A673 (cell line): ENCODE results near the gene GDPD3. TPM values are rescaled to one million over a fixed set of nuclear protein-coding genes. Genes with fewer than 3 reads are reported as not detected.

Source experiments
- BruUV-seq: library from RNA; stranded (reverse); fragments of 400-500 nt; replicated peaks from 2 replicates; lab custom pipeline; 2021; lab: Mats Ljungman, UMichigan
- CTCF ChIA-PET: fragments of 300-600 bp; sonication (Branson Sonifier 250); formaldehyde crosslinking; loops from one replicate; lab custom pipeline; 2022; ENCODE audit warnings: antibody characterized with exemption; lab: Charles Lee
- POLR2A ChIA-PET: fragments of 300-600 bp; sonication (Branson Sonifier 250); formaldehyde crosslinking; loops from one replicate; lab custom pipeline; 2022; ENCODE audit warnings: antibody characterized with exemption; ENCODE audit not compliant: low non-redundant PET; lab: Charles Lee
- DNase-seq: peaks from one replicate; pipeline ENCODE4 v3.0.0-alpha.2; 2015; ENCODE audit warnings: low spot score
- H3K27ac ChIP-seq: fragments of 200-600 bp; sonication (generic); 2 replicates; pipeline ENCODE4 v1.5.1; 2016; ENCODE audit warnings: mixed run types, low read depth, mild to moderate bottlenecking, mixed read lengths, antibody characterized with exemption, low read length; ENCODE audit not compliant: poor library complexity, severe bottlenecking
- H3K27me3 ChIP-seq: fragments of 200-600 bp; sonication (generic); replicated peaks from 2 replicates; pipeline ENCODE4 v1.6.1; 2017; ENCODE audit warnings: mixed run types, low read depth, mild to moderate bottlenecking, mixed read lengths, antibody characterized with exemption, low read length; ENCODE audit not compliant: insufficient read depth, poor library complexity
- H3K36me3 ChIP-seq: fragments of 200-600 bp; sonication (generic); 2 replicates; pipeline ENCODE4 v1.6.1; 2016; ENCODE audit warnings: mixed run types, mild to moderate bottlenecking, mixed read lengths, antibody characterized with exemption, low read length; ENCODE audit not compliant: insufficient read depth, poor library complexity, severe bottlenecking
- H3K4me1 ChIP-seq: fragments of 200-600 bp; sonication (generic); 2 replicates; pipeline ENCODE4 v1.6.1; 2017; ENCODE audit warnings: mixed run types, mild to moderate bottlenecking, mixed read lengths, antibody characterized with exemption, low read length; ENCODE audit not compliant: insufficient read depth, poor library complexity, severe bottlenecking
- H3K4me3 ChIP-seq: fragments of 200-600 bp; sonication (generic); 2 replicates; pipeline ENCODE4 v1.5.1; 2016; ENCODE audit warnings: low read depth, mixed run types, mild to moderate bottlenecking, mixed read lengths, low read length; ENCODE audit not compliant: poor library complexity, severe bottlenecking
- H3K9me3 ChIP-seq: fragments of 200-600 bp; sonication (generic); 2 replicates; pipeline ENCODE4 v1.6.1; 2016; ENCODE audit warnings: mixed run types, low read depth, mild to moderate bottlenecking, mixed read lengths, antibody characterized with exemption, low read length; ENCODE audit not compliant: poor library complexity, severe bottlenecking
- EZH2 ChIP-seq: fragments of 200-600 bp; sonication (generic); IDR thresholded peaks from 2 replicates; pipeline ENCODE4 v1.6.1; 2017; ENCODE audit warnings: borderline replicate concordance, low read depth, mild to moderate bottlenecking, mixed read lengths, antibody characterized with exemption, low read length; ENCODE audit not compliant: poor library complexity, severe bottlenecking
- intact Hi-C: fragments of 100-400 bp; cut with micrococcal nuclease; formaldehyde crosslinking; loops from one replicate; pipeline ENCODE4 v1.10.0; 2022; ENCODE audit not compliant: unreplicated experiment
- total RNA-seq: library from RNA; stranded (reverse); gene quantifications from 2 replicates; pipeline ENCODE4 v1.2.3, GENCODE V29; 2021
- TF ChIP-seq, protein P1 (sequence below): fragments of 300-800, 200-600 bp; sonication (generic); conservative IDR thresholded peaks from 2 replicates; pipeline ENCODE4 v1.5.1; 2017; ENCODE audit warnings: low read depth, mild to moderate bottlenecking, antibody characterized with exemption, low read length, moderate library complexity, mixed read lengths

Gene GDPD3
- total RNA-seq, 1 experiment from 2014 or later, result 2.5 TPM

DNA sequence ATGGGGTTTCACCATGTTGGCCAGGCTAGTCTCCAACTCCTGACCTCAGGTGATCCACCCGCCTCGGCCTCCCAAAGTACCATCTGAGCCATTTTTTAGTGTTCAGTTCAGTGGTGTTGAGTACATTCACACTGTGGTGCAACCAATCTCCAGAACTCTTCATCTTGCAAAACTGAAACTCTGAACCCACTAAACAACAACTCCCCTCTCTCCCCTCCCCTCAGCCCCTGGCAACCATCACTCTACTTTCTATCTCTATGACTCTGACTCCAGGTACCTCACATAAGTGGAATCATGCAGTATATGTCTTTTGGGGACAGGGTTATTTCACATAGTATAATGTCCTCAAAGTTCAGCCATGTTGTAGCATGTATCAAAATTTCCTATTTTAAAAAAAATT lies 28.4 kb upstream of the GDPD3 start:
- BruUV-seq, result no TSS peak
- no peak overlapping the region for H3K27ac ChIP-seq
- intact Hi-C loops, result no loop called here
- no peak for DNase-seq
- CTCF ChIA-PET, result no interaction called here
- TF ChIP-seq EZH2, result no peak
- TF ChIP-seq, protein P1, sequence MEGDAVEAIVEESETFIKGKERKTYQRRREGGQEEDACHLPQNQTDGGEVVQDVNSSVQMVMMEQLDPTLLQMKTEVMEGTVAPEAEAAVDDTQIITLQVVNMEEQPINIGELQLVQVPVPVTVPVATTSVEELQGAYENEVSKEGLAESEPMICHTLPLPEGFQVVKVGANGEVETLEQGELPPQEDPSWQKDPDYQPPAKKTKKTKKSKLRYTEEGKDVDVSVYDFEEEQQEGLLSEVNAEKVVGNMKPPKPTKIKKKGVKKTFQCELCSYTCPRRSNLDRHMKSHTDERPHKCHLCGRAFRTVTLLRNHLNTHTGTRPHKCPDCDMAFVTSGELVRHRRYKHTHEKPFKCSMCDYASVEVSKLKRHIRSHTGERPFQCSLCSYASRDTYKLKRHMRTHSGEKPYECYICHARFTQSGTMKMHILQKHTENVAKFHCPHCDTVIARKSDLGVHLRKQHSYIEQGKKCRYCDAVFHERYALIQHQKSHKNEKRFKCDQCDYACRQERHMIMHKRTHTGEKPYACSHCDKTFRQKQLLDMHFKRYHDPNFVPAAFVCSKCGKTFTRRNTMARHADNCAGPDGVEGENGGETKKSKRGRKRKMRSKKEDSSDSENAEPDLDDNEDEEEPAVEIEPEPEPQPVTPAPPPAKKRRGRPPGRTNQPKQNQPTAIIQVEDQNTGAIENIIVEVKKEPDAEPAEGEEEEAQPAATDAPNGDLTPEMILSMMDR, result no peak
- no peak overlapping the region for H3K4me3 ChIP-seq
- H3K36me3 ChIP-seq, result no peaks in the 10 kb centered on the region
- H3K27me3 ChIP-seq, result no peaks in the 10 kb centered on the region
- H3K9me3 ChIP-seq, result no peaks in the 10 kb centered on the region
- POLR2A ChIA-PET, result no interaction called here
- no peaks in the 10 kb centered on the region for H3K4me1 ChIP-seq

DNA sequence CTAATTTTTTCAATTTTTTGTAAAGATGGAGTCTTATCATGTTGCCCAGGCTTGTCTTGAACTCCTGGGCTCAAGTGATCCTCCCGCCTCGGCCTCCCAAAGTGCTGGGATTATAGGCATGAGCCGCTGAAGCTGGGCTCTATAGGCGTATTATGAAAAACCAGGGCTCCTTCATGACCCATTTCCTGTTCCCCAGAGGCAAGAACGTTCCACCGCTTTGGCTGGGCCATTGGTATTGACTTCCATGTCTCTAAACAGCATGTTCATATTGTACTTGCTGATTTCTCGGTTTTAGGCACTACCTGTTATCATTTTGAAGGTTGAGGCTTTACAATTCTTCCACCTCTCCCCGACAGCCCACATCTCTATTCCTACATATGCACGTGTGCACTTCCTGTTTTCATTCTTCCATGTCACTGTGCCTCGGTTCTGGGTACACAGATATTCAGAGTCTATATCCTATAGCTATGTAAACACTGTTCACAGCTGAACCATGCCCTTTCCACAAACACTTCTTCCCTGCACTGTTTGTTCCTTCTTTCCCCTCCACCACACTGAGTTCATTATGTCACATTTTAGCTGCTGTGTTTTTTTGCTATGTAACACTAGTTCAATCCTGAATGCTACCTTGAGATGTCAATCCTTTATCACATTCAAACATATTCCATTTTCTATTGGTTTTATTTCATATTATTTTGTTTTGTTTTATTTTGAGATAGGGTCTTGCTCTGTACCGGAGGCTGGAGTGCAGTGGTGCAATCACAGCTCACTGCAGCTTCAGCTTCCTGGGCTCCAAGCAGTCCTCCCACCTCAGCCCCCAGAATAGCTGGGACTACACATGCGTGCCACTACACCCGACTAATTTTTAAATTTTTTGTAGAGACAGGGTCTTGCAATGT lies 26.5 kb upstream of the GDPD3 start:
- Histone ChIP-seq H3K36me3 (no peaks in the 10 kb centered on the region), H3K27ac (no peak overlapping the region), H3K27me3 (no peaks in the 10 kb centered on the region), H3K9me3 (no peaks in the 10 kb centered on the region), H3K4me1 (no peaks in the 10 kb centered on the region), H3K4me3 (no peak overlapping the region)
- no TSS peak for BruUV-seq
- POLR2A ChIA-PET, result no interaction called here
- intact Hi-C loops, result no loop called here
- TF ChIP-seq, protein P1, result no peak
- TF ChIP-seq EZH2, result no peak
- CTCF ChIA-PET, result no interaction called here
- DNase-seq, result no peak

DNA sequence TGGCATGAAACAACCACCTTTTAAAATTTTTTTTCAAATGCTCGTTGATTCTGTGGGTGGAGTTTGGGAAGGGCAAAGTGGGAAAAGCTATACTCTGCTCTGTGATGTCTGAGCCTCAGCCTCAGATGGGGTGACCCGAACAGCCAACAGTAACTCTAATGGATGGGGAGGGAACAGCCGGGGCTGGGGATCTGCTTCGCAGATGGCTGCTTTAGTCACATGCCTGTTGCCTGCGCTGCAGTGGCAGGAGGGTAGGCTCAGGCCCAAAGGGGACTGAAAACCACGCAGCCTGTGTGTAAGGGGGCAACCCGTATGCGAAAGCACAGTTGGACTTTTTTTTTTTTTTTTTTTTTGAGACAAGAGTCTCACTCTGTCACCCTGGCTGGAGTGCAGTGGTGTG lies 24.6 kb upstream of the GDPD3 start:
- TF ChIP-seq, protein P1, result no peak
- TF ChIP-seq EZH2, result no peak
- ChIA-PET POLR2A (no interaction called here), CTCF (interaction anchor here (0.7 to 1.1 kb wide), 2 partner anchors 25 to 48 kb away, joined by 4 to 9 read pairs; no protein-coding TSS in a partner anchor)
- no peaks in the 10 kb centered on the region for H3K9me3 ChIP-seq
- no peak overlapping the region for H3K27ac ChIP-seq
- DNase-seq, result no peak
- intact Hi-C loops, result no loop called here
- H3K27me3 ChIP-seq, result no peaks in the 10 kb centered on the region
- H3K4me1 ChIP-seq, result no peaks in the 10 kb centered on the region
- BruUV-seq, result no TSS peak
- no peak overlapping the region for H3K4me3 ChIP-seq
- no peaks in the 10 kb centered on the region for H3K36me3 ChIP-seq
